SIG-M5 (cell line): ENCODE measurements around the gene ACSF2.

Experiments used
- DNase-seq: peaks from one replicate; lab custom pipeline; 2025; lab: John Stamatoyannopoulos, UW

Gene ACSF2

GRCh38 chr17:50478391-50479381 lies 52.7 kb downstream of the ACSF2 start, which contains the start of gene RSAD1:
Gene RSAD1 (plus strand): TSS chr17:50478860. CDS start chr17:50478885, 25 bp downstream.
- no peak for DNase-seq

GRCh38 chr17:50479522-50480141 lies 53.6 kb downstream of the ACSF2 start:
- DNase-seq, result no peak

DNA sequence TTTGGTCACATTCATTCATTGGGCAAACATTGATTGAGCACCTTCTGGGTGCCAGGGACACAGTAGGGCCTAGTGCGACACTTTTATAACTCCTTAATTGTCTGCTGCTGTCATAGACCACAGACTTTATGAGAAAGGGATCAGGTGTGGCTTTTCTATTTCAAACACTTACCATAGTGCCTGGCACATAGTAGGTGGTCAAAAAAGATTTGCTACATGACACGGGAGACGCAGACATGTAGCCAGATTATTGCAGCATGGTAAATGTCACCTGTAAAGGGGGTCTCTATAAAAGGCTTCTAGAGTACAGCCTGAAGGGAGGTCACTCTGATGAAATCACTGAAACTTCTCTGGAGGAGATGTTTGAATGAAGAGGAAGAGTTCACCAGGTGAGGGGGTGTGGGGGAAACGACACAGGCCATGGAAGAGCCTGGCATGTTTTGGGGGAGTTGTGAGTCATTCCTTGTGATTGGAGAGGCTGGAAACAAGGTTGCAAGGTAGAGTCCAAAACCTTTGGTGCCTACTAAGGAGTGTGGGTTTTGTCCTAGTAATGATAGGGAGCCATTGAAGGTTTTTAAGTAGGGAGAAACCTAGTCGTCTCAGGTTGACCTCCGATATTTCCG lies 54.2 kb downstream of the ACSF2 start:
- DNase-seq, result no peak

- no peak for DNase-seq
These were observed 55.0 kb downstream of the ACSF2 start for GRCh38 chr17:50480854-50481490.

DNA sequence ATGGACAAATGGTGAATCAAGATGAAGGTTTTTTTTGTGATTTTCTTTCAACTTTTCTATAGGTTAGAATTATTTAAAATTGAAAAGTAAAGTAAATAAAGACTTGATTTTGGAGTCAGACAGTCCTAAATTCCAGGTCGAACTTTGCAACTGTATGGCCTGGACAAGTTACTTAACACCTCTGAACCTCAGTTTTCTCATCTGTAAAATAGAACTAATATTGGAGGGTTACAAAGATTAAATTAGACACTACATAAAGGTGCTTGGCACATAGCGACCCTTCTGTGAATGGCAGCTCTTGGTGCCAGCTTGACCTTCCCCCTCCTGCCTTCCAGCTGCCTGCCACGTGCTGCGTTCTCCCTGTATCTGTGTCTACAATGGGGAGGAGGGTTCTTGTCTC lies 55.6 kb downstream of the ACSF2 start:
- no peak for DNase-seq

DNA sequence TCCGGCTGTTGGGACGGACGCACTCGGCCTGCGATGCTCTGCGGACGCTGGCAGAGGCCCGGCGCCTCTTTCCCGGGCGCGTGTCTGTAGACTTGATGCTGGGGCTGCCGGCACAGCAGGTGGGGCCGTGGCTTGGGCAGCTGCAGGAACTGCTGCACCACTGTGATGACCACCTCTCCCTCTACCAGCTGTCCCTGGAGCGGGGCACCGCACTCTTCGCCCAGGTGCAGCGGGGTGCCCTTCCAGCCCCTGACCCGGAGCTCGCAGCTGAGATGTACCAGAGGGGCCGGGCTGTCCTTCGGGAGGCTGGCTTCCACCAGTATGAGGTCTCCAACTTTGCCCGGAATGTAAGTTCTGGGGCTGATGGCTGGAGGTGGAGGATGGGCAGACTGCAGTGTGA lies 56.1 kb downstream of the ACSF2 start:
- DNase-seq, result no peak

DNA sequence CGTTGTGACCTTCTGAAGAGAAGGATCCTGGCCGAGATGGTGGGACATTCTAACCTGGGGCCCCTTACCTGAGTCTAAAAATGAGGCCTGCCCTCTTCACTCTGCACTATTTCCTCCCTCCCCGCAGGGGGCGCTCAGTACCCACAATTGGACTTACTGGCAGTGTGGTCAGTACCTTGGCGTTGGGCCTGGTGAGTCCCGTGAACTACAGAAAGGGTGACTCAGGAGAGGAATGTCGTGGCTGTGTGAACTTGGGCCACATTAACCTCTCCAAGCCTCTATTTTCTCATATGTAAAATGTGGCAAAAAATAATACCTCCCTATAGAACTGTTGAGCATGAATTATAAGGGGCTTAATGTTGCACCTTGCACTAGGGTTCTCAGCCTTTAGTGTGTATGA lies 56.5 kb downstream of the ACSF2 start:
- DNase-seq, result no peak

DNA sequence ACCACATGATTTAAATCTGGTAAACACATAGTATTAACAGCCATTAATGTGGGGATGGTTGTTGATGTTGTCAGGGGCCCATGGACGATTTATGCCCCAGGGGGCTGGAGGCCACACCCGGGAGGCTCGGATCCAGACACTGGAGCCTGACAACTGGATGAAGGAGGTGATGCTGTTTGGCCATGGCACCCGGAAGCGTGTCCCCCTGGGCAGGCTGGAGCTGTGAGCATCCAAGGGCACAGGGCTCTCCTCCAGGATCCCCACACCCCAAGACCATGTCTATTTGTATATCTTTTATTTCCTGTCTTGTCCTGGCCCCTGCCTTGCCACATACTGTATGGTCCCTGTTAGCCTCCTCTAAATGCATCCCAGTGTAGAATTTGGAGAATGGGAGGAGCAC lies 57.2 kb downstream of the ACSF2 start:
- DNase-seq, result no peak

GRCh38 chr17:50484386-50485155 lies 58.6 kb downstream of the ACSF2 start:
- no peak for DNase-seq

DNA sequence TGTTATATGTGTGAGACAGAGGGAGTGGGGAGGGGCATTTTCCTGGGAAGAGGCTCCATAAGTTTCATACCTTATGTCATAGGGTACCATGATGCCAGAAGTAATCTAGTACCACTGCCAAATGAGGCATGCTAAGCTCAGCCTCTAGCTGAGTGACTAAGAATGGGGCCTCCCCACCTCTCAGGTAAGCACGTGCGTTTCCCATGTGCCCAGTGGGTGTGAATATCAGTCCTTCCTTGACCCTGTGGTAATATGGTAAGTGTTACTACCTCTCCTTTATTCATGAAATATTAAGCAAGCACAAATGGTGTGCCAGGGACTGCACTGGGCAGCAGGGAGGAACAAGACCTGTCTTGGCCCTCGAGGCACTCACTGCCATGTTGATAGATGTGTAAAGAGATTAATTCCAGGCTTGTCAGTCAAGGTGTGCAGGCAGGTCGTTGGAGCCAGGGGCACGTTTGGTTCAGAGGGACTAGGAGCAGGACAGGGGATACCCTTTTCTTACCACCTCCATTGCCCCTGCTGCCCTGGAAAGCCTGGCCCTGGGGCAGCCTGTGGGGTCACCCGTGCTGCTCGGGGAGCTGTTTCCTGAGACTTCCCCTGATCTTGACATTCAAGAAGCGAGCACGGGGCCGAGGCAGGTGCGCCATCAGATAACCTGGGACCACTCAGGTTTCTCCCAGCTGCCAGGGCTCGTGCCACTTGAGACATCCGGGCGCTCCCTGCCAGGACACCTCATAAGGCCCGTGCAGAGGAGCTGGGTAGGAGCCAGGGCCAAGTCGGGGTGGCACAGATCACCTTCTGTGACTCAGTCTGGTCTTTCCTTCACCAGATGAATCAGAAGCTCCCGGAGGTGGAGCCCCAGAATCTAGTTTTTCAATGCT lies 61.4 kb downstream of the ACSF2 start:
- DNase-seq, result no peak

DNA sequence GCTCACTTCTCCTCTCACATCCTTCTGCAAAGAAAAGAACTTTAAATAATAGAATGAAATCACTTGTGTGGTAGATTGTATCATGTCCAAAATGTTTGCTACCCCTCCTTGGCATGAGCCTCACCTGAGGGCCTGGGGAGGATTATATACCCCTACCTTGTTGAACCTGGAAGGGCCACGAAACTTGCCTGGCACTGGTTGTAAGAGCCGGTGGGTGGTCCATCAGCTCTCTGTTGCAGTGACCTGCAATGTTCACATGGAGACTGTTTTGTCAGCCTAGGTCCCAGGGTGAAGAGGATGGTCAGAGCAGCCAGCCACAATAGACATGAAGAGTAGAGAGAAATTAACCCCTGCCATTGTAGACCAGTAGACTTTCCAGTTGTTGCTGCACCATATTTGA lies 62.9 kb downstream of the ACSF2 start:
- DNase-seq, result no peak

- no peak for DNase-seq
These were observed 65.5 kb downstream of the ACSF2 start for GRCh38 chr17:50491505-50491904.

DNA sequence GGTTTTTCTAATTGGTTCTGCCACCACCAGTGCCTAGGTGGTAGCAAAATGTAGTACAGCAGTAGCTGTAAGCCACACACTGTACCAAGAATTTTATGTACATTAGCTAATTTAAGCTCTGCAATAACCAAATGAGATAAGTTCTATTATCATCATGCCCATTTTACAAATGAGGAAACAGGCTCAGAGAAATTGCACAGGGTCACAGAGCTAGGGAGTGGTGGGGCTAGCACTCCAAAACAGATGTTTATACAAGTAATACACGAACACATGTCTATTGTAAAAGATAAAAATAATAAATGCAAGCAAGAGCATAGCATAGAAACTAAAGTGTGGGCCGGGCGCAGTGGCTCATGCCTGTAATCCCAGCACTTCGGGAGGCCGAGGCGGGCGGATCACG lies 66.2 kb downstream of the ACSF2 start:
- DNase-seq, result no peak

GRCh38 chr17:50493744-50494143 lies 67.7 kb downstream of the ACSF2 start:
- no peak for DNase-seq

DNA sequence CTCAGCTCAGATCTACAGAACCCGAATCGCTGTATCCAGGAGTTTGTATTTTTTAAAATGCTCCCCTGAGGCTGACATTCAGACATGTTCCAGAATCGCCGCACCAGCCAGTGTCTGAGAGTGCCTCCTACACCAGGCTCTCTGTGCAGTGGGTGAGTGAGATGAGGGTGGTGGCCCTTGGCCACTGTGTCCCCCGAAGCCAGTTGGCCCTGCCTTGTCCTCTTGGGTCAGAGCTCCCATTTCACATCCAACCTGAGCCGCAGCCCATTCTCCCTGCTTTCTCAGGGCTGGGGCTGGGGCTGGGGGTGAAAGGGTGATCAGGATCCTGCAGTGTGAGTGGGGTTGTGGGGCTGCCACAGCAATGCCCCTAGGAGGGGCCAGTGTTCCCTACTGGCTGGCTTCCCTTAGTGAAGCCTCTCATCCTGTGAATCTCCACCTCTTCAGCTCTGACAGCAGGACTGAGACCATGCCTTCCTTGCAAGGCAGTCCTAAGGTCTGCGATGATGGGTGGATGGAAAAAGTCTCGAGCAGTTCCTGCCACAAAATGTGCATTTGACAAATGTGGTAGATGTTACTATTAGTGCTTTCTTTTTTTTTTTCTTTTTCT lies 69.3 kb downstream of the ACSF2 start:
- no peak for DNase-seq

DNA sequence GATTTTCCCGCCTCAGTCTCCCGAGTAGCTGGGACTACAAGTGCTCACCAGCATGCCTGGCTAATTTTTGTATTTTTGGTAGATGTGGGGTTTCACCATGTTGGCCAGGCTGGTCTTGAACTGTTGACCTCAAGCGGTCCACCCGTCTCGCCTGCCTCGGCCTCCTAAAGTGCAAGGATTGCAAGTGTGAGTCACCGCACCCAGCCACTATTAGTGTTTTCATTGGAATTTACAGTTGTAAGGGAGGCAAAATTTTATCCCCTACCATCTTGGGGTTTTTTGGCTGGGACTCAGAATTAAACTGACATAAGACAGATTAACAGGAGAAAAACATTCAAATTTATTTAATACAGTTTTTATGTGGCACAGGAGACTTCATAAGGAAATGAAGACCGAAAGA lies 69.9 kb downstream of the ACSF2 start:
- no peak for DNase-seq

DNA sequence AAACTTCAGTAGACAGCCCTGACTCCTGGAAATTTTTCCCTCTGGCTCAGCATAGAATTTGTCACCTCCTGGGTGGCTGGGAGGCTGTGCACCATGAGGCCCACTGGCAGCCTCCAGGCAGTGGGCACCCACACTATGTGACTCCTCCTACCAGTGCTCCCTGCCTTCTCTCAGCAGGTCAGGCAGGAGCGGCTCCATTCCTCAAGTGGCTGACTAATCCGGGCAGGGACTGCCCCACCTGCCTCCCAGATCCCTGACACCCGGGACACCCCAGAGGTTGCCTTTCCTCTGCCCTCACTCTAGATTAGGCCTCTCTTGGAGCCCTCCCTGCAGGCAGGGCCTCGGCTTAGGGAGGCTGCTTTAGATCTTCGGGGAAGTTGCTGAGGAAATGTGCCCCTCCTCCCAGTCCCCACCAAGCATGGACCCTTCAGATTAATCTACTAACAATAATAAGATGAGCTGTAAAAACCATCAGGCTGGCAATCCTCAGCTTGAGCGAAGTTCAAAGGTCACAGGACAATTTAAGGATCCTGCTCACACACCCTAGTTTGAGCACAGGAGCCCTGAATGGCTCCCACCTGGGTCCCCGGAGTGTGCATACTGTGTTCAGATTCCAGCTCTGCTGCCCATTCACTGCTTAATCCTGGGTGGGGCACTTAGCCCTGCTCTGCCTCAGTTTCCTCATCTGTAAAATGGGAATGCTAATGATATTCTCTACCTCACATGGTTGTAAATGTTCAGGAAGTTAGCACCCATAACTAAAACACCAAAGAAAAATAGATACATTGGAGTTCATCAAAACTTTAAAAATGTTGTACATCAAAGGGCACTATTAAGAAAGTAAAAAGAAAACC lies 72.2 kb downstream of the ACSF2 start:
- DNase-seq, result no peak

GRCh38 chr17:50499270-50499669 lies 73.3 kb downstream of the ACSF2 start:
- DNase-seq, result no peak

DNA sequence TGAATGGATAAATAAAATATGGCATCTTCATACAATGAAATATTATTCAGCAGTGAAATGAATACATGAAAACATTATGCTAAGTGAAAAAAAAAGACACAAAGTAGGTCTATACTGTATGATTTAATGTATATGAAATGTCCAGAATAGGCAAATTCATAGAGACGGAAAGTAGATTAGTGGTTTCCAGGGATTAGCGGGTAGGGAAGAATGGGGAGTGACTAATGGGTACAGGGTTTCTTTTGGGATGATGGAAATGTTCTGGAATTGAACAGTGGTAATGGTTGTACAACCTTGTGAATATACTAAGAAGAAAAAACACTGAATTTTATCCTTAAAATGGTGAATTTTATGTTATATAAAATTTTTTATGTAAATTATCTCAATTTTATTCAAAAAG lies 73.7 kb downstream of the ACSF2 start:
- DNase-seq, result no peak
